GM19193 (cell line): ENCODE data around the gene CD22.
A peak's percentile ranks its signal among the peaks of the same experiment; 100 is the strongest.

Source experiments
- POLR2A ChIP-seq: IDR thresholded peaks from 4 replicates; pipeline ENCODE4 v1.6.1; 2011; ENCODE audit not compliant: insufficient read depth, insufficient read length; ENCODE audit errors: extremely low read depth

Gene CD22

GRCh38 chr19:35318679-35319448 lies 10.1 kb upstream of the CD22 start:
- no peak for TF ChIP-seq POLR2A

- no peak for TF ChIP-seq POLR2A
Measured at GRCh38 chr19:35320065-35320713, 8.8 kb upstream of the CD22 start.

GRCh38 chr19:35321291-35321690 lies 7.7 kb upstream of the CD22 start:
- TF ChIP-seq POLR2A = no peak

- TF ChIP-seq POLR2A = no peak
Measured at GRCh38 chr19:35322014-35322413, 7.0 kb upstream of the CD22 start.

- no peak for TF ChIP-seq POLR2A
Measured at GRCh38 chr19:35327642-35328041, 1.3 kb upstream of the CD22 start.

GRCh38 chr19:35329323-35329722 lies 336 bp downstream of the CD22 start:
- TF ChIP-seq POLR2A = peak; percentile 9

GRCh38 chr19:35330475-35330874 lies 1.5 kb downstream of the CD22 start:
- TF ChIP-seq POLR2A = peak; percentile 68

- peak; percentile 56 for TF ChIP-seq POLR2A
Measured at GRCh38 chr19:35331551-35332214, 2.7 kb downstream of the CD22 start.

- peak; percentile 59 for TF ChIP-seq POLR2A
Measured at GRCh38 chr19:35332817-35333216, 3.8 kb downstream of the CD22 start.

- peak; percentile 25 for TF ChIP-seq POLR2A
Measured at GRCh38 chr19:35334144-35334753, 5.3 kb downstream of the CD22 start.

GRCh38 chr19:35336166-35336955 lies 7.4 kb downstream of the CD22 start:
- no peak for TF ChIP-seq POLR2A

- TF ChIP-seq POLR2A = no peak
Measured at GRCh38 chr19:35337097-35337983, 8.4 kb downstream of the CD22 start.

- TF ChIP-seq POLR2A = peak; percentile 51
Measured at GRCh38 chr19:35337984-35338296, 9.0 kb downstream of the CD22 start.

- TF ChIP-seq POLR2A = no peak
Measured at GRCh38 chr19:35340431-35340830, 11.4 kb downstream of the CD22 start.
